C4-2B (cell line): ENCODE measurements around the gene IL23A.

ENCODE experiments used
- CTCF ChIP-seq: fragments of 450-650 bp; conservative IDR thresholded peaks from 2 replicates; pipeline ENCODE4 v1.5.1; 2017; ENCODE audit warnings: mild to moderate bottlenecking
- ZFX ChIP-seq: fragments of 450-650 bp; IDR thresholded peaks from 2 replicates; pipeline ENCODE4 v1.6.1; 2017

- TF ChIP-seq CTCF (no peak), ZFX (no peak)
Measured at GRCh38 chr12:56298828-56299227, 39.9 kb upstream of the IL23A start.
